GM12878 (cell line): ENCODE results near the gene TRMT44. TPM values are rescaled to one million over a fixed set of nuclear protein-coding genes. Genes with fewer than 3 reads are reported as not detected.

Source experiments
- ATAC-seq: fragments of 200-7000 bp; cut with Tn5 transposase; 3 replicates; pipeline ENCODE4 v1.9.1; 2020; ENCODE audit warnings: mild to moderate bottlenecking, moderate library complexity
- BruUV-seq: library from RNA; stranded (reverse); fragments of 400-500 nt; replicated peaks from 2 replicates; lab custom pipeline; 2021; lab: Mats Ljungman, UMichigan
- CTCF ChIA-PET: fragments of 300-600 bp; sonication (Branson Sonifier 250); formaldehyde crosslinking; extraction: SDS; loops from one replicate; lab custom pipeline; 2021; ENCODE audit warnings: inconsistent platforms; lab: Yijun Ruan, JAX
- POLR2A ChIA-PET: fragments of 350-600 bp; formaldehyde crosslinking; extraction: SDS; loops from one replicate; lab custom pipeline; 2021; ENCODE audit warnings: inconsistent platforms; lab: Charles Lee
- RAD21 ChIA-PET: fragments of 300-600 bp; sonication (Branson Sonifier 250); formaldehyde crosslinking; loops from one replicate; lab custom pipeline; 2023; ENCODE audit warnings: antibody characterized with exemption; ENCODE audit not compliant: unreplicated experiment; lab: Charles Lee
- SMC1A ChIA-PET: fragments of 300-600 bp; sonication (Branson Sonifier 250); formaldehyde crosslinking; loops from one replicate; lab custom pipeline; 2023; ENCODE audit not compliant: unreplicated experiment, uncharacterized antibody; lab: Charles Lee
- DNase-seq: peaks from one replicate; pipeline ENCODE4 v3.0.0-alpha.2; 2011; ENCODE audit warnings: low read depth, low spot score
- FAIRE-seq: peaks from 3 replicates; lab custom pipeline; 2011; peaks lifted over from hg19 to GRCh38; lab: Jason Lieb, UNC
- H2AFZ ChIP-seq: 2 replicates; pipeline ENCODE4 v1.6.0; 2011; ENCODE audit warnings: low read depth, low read length, control low read depth; ENCODE audit not compliant: control insufficient read depth
- H3K27ac ChIP-seq: 2 replicates; pipeline ENCODE4 v1.5.1; 2011; ENCODE audit warnings: control low read depth; ENCODE audit not compliant: control insufficient read depth, insufficient read depth
- H3K27me3 ChIP-seq, 2 experiments: replicated peaks in 1 of 2; 2 replicates each; pipeline versions ENCODE4 v1.6.0 to v1.6.1; 2011; ENCODE audit warnings: low read length in 1 of 2; ENCODE audit not compliant: control insufficient read depth in 2 of 2, insufficient read depth in 2 of 2
- H3K36me3 ChIP-seq, 2 experiments: 2 replicates each; pipeline ENCODE4 v1.5.1; 2011; ENCODE audit warnings: low read length in 1 of 2; ENCODE audit not compliant: control insufficient read depth in 2 of 2, insufficient read depth in 2 of 2
- H3K4me1 ChIP-seq: 2 replicates; pipeline ENCODE4 v1.6.1; 2011; ENCODE audit warnings: mild to moderate bottlenecking, low read length, moderate library complexity, mixed read lengths; ENCODE audit not compliant: control insufficient read depth, insufficient read depth
- H3K4me2 ChIP-seq: 2 replicates; pipeline ENCODE4 v1.6.0; 2011; ENCODE audit warnings: control low read depth; ENCODE audit not compliant: control insufficient read depth, insufficient read depth
- H3K4me3 ChIP-seq: fragments of 200-600 bp; sonication (generic); 2 replicates; pipeline ENCODE4 v1.5.1; 2016
- H3K79me2 ChIP-seq: 2 replicates; pipeline ENCODE4 v1.6.0; 2011; ENCODE audit warnings: low read length; ENCODE audit not compliant: control insufficient read depth, insufficient read depth
- H3K9ac ChIP-seq: 2 replicates; pipeline ENCODE4 v1.8.0; 2011; ENCODE audit warnings: low read length, control low read depth, mixed read lengths; ENCODE audit not compliant: control insufficient read depth, insufficient read depth
- H3K9me3 ChIP-seq: replicated peaks from 3 replicates; pipeline ENCODE4 v1.5.1; 2011; ENCODE audit warnings: mild to moderate bottlenecking, low read length; ENCODE audit not compliant: control insufficient read depth, insufficient read depth
- H4K20me1 ChIP-seq: 2 replicates; pipeline ENCODE4 v1.6.0; 2011; ENCODE audit not compliant: control insufficient read depth, insufficient read depth
- BMI1 ChIP-seq: fragments of 450-650 bp; IDR thresholded peaks from 2 replicates; pipeline ENCODE4 v1.6.1; 2016; ENCODE audit warnings: mild to moderate bottlenecking, moderate library complexity, borderline replicate concordance
- CREM ChIP-seq: IDR thresholded peaks from 2 replicates; pipeline ENCODE4 v1.6.1; 2014; ENCODE audit warnings: antibody characterized with exemption, low read depth
- CTCF ChIP-seq, 3 experiments: IDR thresholded peaks in 2 of 3; conservative IDR thresholded peaks in 1 of 3; 2 replicates each; pipeline ENCODE4 v1.5.1; 2011; ENCODE audit warnings: low read depth in 3 of 3, low read length in 3 of 3, mild to moderate bottlenecking in 3 of 3, control low read depth in 2 of 3, moderate library complexity in 2 of 3, inconsistent platforms in 1 of 3, mixed read lengths in 1 of 3; ENCODE audit not compliant: control insufficient read depth in 2 of 3, insufficient read depth in 1 of 3; ENCODE audit errors: extremely low read depth in 1 of 3
- EZH2 ChIP-seq: IDR thresholded peaks from 2 replicates; pipeline ENCODE4 v1.6.1; 2012; ENCODE audit warnings: low read depth, mild to moderate bottlenecking, control low read depth, inconsistent platforms, low read length, borderline replicate concordance; ENCODE audit not compliant: control insufficient read depth
- JUND ChIP-seq: IDR thresholded peaks from 2 replicates; pipeline ENCODE4 v1.6.1; 2012; ENCODE audit warnings: low read depth, mild to moderate bottlenecking, low read length, improper control_type of control experiment, moderate library complexity
- RELB ChIP-seq: fragments of 450-650 bp; IDR thresholded peaks from 2 replicates; pipeline ENCODE4 v1.6.1; 2017; ENCODE audit warnings: low read depth, mild to moderate bottlenecking, moderate library complexity
- SMAD5 ChIP-seq: IDR thresholded peaks from 2 replicates; pipeline ENCODE4 v1.6.1; 2016; ENCODE audit warnings: antibody characterized with exemption, low read depth
- SMC3 ChIP-seq: IDR thresholded peaks from 2 replicates; pipeline ENCODE4 v1.6.1; 2011; ENCODE audit warnings: low read length, improper control_type of control experiment, borderline replicate concordance
- SPI1 ChIP-seq: IDR thresholded peaks from 2 replicates; pipeline ENCODE4 v1.6.1; 2011; ENCODE audit warnings: low read depth, mild to moderate bottlenecking, low read length, moderate library complexity, borderline replicate concordance; ENCODE audit not compliant: insufficient read depth
- SUZ12 ChIP-seq: fragments of 200-600 bp; sonication (generic); IDR thresholded peaks from one replicate; pipeline ENCODE4 v1.6.1; 2018; ENCODE audit warnings: antibody characterized with exemption, mild to moderate bottlenecking; ENCODE audit not compliant: unreplicated experiment
- TCF12 ChIP-seq: IDR thresholded peaks from 2 replicates; pipeline ENCODE4 v1.6.1; 2011; ENCODE audit warnings: low read depth, mild to moderate bottlenecking, low read length
- YY1 ChIP-seq: IDR thresholded peaks from 2 replicates; pipeline ENCODE4 v1.6.1; 2011; ENCODE audit warnings: low read depth, mild to moderate bottlenecking, low read length
- ZBTB40 ChIP-seq: fragments of 450-650 bp; IDR thresholded peaks from 2 replicates; pipeline ENCODE4 v1.6.1; 2016; ENCODE audit warnings: mild to moderate bottlenecking, moderate library complexity, borderline replicate concordance
- ZNF384 ChIP-seq: IDR thresholded peaks from 2 replicates; pipeline ENCODE4 v1.6.1; 2012; ENCODE audit warnings: low read depth, mild to moderate bottlenecking, low read length, improper control_type of control experiment, borderline replicate concordance
- WGBS: methylation state at CpG from one replicate; pipeline ENCODE4 v1.1.6; 2016; ENCODE audit warnings: low lambda C conversion rate; ENCODE audit not compliant: insufficient replicate concordance, insufficient coverage; ENCODE audit errors: missing lambda C conversion rate; 5-methylcytosine and 5-hydroxymethylcytosine counted together
- in situ Hi-C: fragments of 300-500 bp; cut with MboI; formaldehyde crosslinking; loops from 9 replicates; pipeline ENCODE4 v1.14.3; 2018; ENCODE audit warnings: mixed read lengths
- intact Hi-C: fragments of 100-400 bp; cut with micrococcal nuclease; formaldehyde crosslinking; loops from one replicate; pipeline ENCODE4 v1.14.2; 2022; ENCODE audit not compliant: unreplicated experiment
- polyA plus RNA-seq, 11 experiments: library from polyadenylated mRNA; depleted of rRNA in 4 of 11; unstranded in 6 of 11; stranded (reverse) in 5 of 11; fragments of >200 nt; fragmentation: Nextera tagmentation in 4 of 11; fragmentation: Illumina TruSeq in 1 of 11; extraction: Ambion mirVana in 4 of 11; extraction: Trizol in 1 of 11; gene quantifications; 1 replicate in 1 of 11; 2 replicates in 10 of 11; pipeline versions ENCODE4 v1.2.1 to v1.2.3, GENCODE V29; 2011 to 2016; ENCODE audit warnings: inconsistent platforms in 2 of 11, missing spikeins in 2 of 11, low read depth in 1 of 11
- total RNA-seq, 4 experiments: library from RNA; depleted of rRNA in 3 of 4; stranded (reverse); fragments of >200 nt in 3 of 4; fragmentation: Illumina TruSeq in 1 of 4; extraction: Trizol in 1 of 4; gene quantifications; 2 replicates each; pipeline versions ENCODE4 v1.2.1 to v1.2.3, GENCODE V29; 2013 to 2021

The TRMT44 gene
- total and polyA plus RNA-seq, 10 of the 15 experiments (the other 5 are each of a cell fraction or from before 2014, with no cell fraction given), result 1.3 to 18.5 (median 10.1) TPM

GRCh38 chr4:8468746-8469535 lies 28.4 kb downstream of the TRMT44 start:
- TSS peak; percentile 39 for BruUV-seq
- Histone ChIP-seq H3K27me3 (no peaks in the 10 kb centered on the region), H3K9me3 (no peaks in the 10 kb centered on the region), H3K4me1 (no peaks in the 10 kb centered on the region), H4K20me1 (no peaks in the 10 kb centered on the region), H3K9ac (no peak overlapping the region), H3K4me3 (no peak overlapping the region), H3K27ac (no peak overlapping the region), H3K4me2 (no peak overlapping the region), H2AFZ (no peak overlapping the region), H3K36me3 (peaks cover 12 to 14% of the 10 kb centered on the region in 2 experiments), H3K79me2 (no peaks in the 10 kb centered on the region)
- peak; percentile 96 for ATAC-seq
- RAD21 ChIA-PET, result interaction anchor here (0.9 to 1.5 kb wide), 3 partner anchors 13 to 121 kb away, joined by 3 to 4 read pairs (median 3); no protein-coding TSS in a partner anchor
- CTCF ChIA-PET, result interaction anchor here (0.7 to 2.0 kb wide), 13 partner anchors 10 to 311 kb away, joined by 3 to 15 read pairs (median 3); no protein-coding TSS in a partner anchor
- FAIRE-seq, result peak; percentile 86
- whole genome bisulfite sequencing, result 45% methylated on average over 21 of the region's 21 CpGs
- SMC1A ChIA-PET, result interaction anchor here (0.8 to 1.0 kb wide), 4 partner anchors 33 to 138 kb away, joined by 3 to 4 read pairs (median 3); no protein-coding TSS in a partner anchor
- POLR2A ChIA-PET, result interaction anchor here (0.8 kb wide), 1 partner anchor 28 kb away, joined by 3 read pairs; no protein-coding TSS in a partner anchor
- intact Hi-C loops, result loop anchor here (1.0 to 5.0 kb wide), 3 partner anchors 78 to 448 kb away; no protein-coding TSS in a partner anchor
- DNase-seq, result peak; percentile 5
- in situ Hi-C loops, result no loop called here
- peak; percentile 44; the same call in 1 of the 2 replicates for TF ChIP-seq YY1
- no peak for TF ChIP-seq RELB
- TF ChIP-seq SMC3, result peak; percentile 94
- no peak for TF ChIP-seq ZNF384
- TF ChIP-seq ZBTB40, result no peak
- TF ChIP-seq SUZ12, result no peak
- peak; percentile 90 to 98 (median 92) for TF ChIP-seq CTCF (IDR thresholded peaks at IDR 0.05 in 2 of 3, conservative IDR thresholded peaks at IDR 0.05 in 1 of 3; ENCODE audit: control insufficient read depth in 2 of 3, extremely low read depth in 1 of 3, insufficient read depth in 1 of 3, low read depth in 3 of 3, low read length in 3 of 3)
- no peak for TF ChIP-seq CREM
- TF ChIP-seq TCF12, result no peak
- TF ChIP-seq SPI1, result no peak; the same call in 1 of the 2 replicates
- no peak for TF ChIP-seq EZH2
- TF ChIP-seq BMI1, result no peak
- no peak for TF ChIP-seq SMAD5
- no peak for TF ChIP-seq JUND
